A673 (cell line): ENCODE data around the gene SDC1.

Experiments
- EZH2 ChIP-seq: fragments of 200-600 bp; sonication (generic); IDR thresholded peaks from 2 replicates; pipeline ENCODE4 v1.6.1; 2017; ENCODE audit warnings: borderline replicate concordance, low read depth, mild to moderate bottlenecking, mixed read lengths, antibody characterized with exemption, low read length; ENCODE audit not compliant: poor library complexity, severe bottlenecking
- TF ChIP-seq, protein P1 (sequence below): fragments of 300-800, 200-600 bp; sonication (generic); conservative IDR thresholded peaks from 2 replicates; pipeline ENCODE4 v1.5.1; 2017; ENCODE audit warnings: low read depth, mild to moderate bottlenecking, antibody characterized with exemption, low read length, moderate library complexity, mixed read lengths

GRCh38 chr2:20173496-20174402 is 51.2 kb downstream of the SDC1 start:
- TF ChIP-seq, protein P1, sequence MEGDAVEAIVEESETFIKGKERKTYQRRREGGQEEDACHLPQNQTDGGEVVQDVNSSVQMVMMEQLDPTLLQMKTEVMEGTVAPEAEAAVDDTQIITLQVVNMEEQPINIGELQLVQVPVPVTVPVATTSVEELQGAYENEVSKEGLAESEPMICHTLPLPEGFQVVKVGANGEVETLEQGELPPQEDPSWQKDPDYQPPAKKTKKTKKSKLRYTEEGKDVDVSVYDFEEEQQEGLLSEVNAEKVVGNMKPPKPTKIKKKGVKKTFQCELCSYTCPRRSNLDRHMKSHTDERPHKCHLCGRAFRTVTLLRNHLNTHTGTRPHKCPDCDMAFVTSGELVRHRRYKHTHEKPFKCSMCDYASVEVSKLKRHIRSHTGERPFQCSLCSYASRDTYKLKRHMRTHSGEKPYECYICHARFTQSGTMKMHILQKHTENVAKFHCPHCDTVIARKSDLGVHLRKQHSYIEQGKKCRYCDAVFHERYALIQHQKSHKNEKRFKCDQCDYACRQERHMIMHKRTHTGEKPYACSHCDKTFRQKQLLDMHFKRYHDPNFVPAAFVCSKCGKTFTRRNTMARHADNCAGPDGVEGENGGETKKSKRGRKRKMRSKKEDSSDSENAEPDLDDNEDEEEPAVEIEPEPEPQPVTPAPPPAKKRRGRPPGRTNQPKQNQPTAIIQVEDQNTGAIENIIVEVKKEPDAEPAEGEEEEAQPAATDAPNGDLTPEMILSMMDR: no peak
- no peak for TF ChIP-seq EZH2
